RWPE2 (cell line): ENCODE results near the gene USP17L28.
"Not testable (repeated sequence)": the region's sequence is repeated elsewhere in the genome, so short reads cannot be mapped to it uniquely, and the experiment has no call there.

Experiments
- ATAC-seq: fragments of 200-7000 bp; cut with Tn5 transposase; 3 replicates; pipeline ENCODE4 v1.9.1; 2021; ENCODE audit warnings: low read depth
- DNase-seq: peaks from one replicate; pipeline ENCODE4 v3.0.0-alpha.2; 2020; ENCODE audit warnings: low spot score
- H3K27ac ChIP-seq: fragments of 450-650 bp; 2 replicates; pipeline ENCODE4 v1.5.1; 2017; ENCODE audit warnings: mild to moderate bottlenecking; ENCODE audit not compliant: poor library complexity, severe bottlenecking
- H3K27me3 ChIP-seq: fragments of 250-450 bp; sonication (Bioruptor Pico); 2 replicates; pipeline ENCODE4 v1.5.1; 2021; ENCODE audit warnings: mild to moderate bottlenecking, moderate library complexity; ENCODE audit not compliant: insufficient read depth, poor library complexity, severe bottlenecking
- H3K36me3 ChIP-seq: fragments of 250-450 bp; sonication (Bioruptor Pico); 2 replicates; pipeline ENCODE4 v1.5.1; 2020; ENCODE audit warnings: low read depth, mild to moderate bottlenecking, moderate library complexity
- H3K4me1 ChIP-seq: fragments of 250-450 bp; sonication (Bioruptor Pico); 2 replicates; pipeline ENCODE4 v1.5.1; 2021; ENCODE audit warnings: mild to moderate bottlenecking, moderate library complexity; ENCODE audit not compliant: insufficient read depth, poor library complexity, severe bottlenecking
- H3K4me3 ChIP-seq: fragments of 250-450 bp; sonication (Bioruptor Pico); 2 replicates; pipeline ENCODE4 v1.5.1; 2021; ENCODE audit warnings: mild to moderate bottlenecking, moderate library complexity; ENCODE audit not compliant: severe bottlenecking
- H3K9me3 ChIP-seq: fragments of 250-450 bp; sonication (Bioruptor Pico); 2 replicates; pipeline ENCODE4 v1.5.1; 2021; ENCODE audit warnings: mild to moderate bottlenecking, moderate library complexity; ENCODE audit not compliant: severe bottlenecking
- CTCF ChIP-seq: fragments of 450-650 bp; IDR thresholded peaks from one replicate; pipeline ENCODE4 v1.5.1; 2017; ENCODE audit warnings: mild to moderate bottlenecking, moderate library complexity; ENCODE audit not compliant: poor library complexity, severe bottlenecking

Gene USP17L28

GRCh38 chr4:9381012-9381534, 32.4 kb downstream of the USP17L28 start:
- H3K27ac ChIP-seq, H3K27me3 ChIP-seq, ATAC-seq, H3K36me3 ChIP-seq, H3K9me3 ChIP-seq, H3K4me1 ChIP-seq: not testable (repeated sequence)
- peak overlapping the region; percentile 22 for H3K4me3 ChIP-seq
- DNase-seq: peak; percentile 35
- TF ChIP-seq CTCF: peak; percentile 64

DNA sequence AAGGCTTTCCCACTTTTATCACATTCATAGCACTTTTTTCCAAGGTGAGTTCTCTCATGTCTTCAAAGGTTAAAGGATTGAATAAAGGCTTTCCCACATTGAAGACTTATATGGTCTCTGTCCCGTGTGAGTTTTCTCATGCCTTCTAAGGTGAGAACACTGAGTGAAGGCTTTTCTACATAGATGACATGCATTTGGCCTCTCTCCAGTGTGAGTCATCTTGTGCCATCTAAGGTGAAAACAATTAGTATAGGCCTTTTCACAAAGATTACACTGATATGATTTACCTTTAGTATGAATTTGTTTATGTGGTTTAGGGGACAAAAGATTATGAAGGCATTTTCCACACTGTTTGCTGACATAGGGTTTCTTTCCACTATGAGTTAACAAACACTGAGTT, 35.4 kb downstream of the USP17L28 start:
- no peaks in the 10 kb centered on the region for H3K36me3 ChIP-seq
- ATAC-seq: no peak
- DNase-seq: no peak
- H3K4me3 ChIP-seq: no peak overlapping the region
- H3K27ac ChIP-seq: no peak overlapping the region
- no peaks in the 10 kb centered on the region for H3K27me3 ChIP-seq
- no peak for TF ChIP-seq CTCF
- no peaks in the 10 kb centered on the region for H3K4me1 ChIP-seq
- H3K9me3 ChIP-seq: no peaks in the 10 kb centered on the region

DNA sequence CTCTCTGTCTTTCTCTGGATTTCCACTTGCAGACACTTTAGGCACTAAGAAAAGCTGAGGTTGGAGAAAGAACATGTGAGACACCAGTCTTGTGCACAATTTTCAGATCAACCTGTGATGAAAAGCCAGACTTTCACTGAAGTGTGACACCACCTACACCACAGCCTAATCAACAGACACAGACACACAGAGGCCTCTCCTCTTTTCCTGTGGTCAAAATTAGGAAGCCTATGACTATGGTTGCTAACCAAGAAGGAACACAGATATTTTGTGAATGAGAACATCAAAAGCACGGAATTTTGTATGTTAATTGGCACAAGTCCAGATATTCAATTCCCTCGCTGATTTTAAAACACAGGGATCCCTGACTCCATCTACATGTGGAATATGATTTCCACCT, 40.3 kb downstream of the USP17L28 start:
- H3K27ac ChIP-seq, DNase-seq, ATAC-seq, H3K4me3 ChIP-seq, H3K27me3 ChIP-seq, H3K9me3 ChIP-seq, H3K36me3 ChIP-seq, H3K4me1 ChIP-seq: not testable (repeated sequence)
